Hepatocyte (in vitro differentiated cells): ENCODE results near the gene OR2A5. TPM values are rescaled to one million over a fixed set of nuclear protein-coding genes. Genes with fewer than 3 reads are reported as not detected.

ENCODE experiments used
- DNase-seq: peaks from one replicate; pipeline ENCODE4 v3.0.0-alpha.2; 2016; ENCODE audit warnings: low spot score
- H2AFZ ChIP-seq: fragments of 200-600 bp; sonication (generic); 2 replicates; pipeline ENCODE4 v1.6.0; 2016; ENCODE audit warnings: antibody characterized with exemption, mild to moderate bottlenecking
- H3K27ac ChIP-seq: fragments of 200-600 bp; sonication (generic); 2 replicates; pipeline ENCODE4 v1.5.1; 2016; ENCODE audit warnings: mild to moderate bottlenecking
- H3K27me3 ChIP-seq: fragments of 200-600 bp; sonication (generic); 2 replicates; pipeline ENCODE4 v1.6.1; 2016
- H3K36me3 ChIP-seq: fragments of 200-600 bp; sonication (generic); replicated peaks from 2 replicates; pipeline ENCODE4 v1.5.1; 2016; ENCODE audit warnings: low read depth; ENCODE audit not compliant: insufficient read depth
- H3K4me1 ChIP-seq: fragments of 200-600 bp; sonication (generic); 2 replicates; pipeline ENCODE4 v1.5.1; 2016; ENCODE audit warnings: mild to moderate bottlenecking, moderate library complexity; ENCODE audit not compliant: insufficient read depth
- H3K4me2 ChIP-seq: fragments of 200-600 bp; sonication (generic); 2 replicates; pipeline ENCODE4 v1.6.0; 2016
- H3K4me3 ChIP-seq: fragments of 200-600 bp; sonication (generic); 2 replicates; pipeline ENCODE4 v1.5.1; 2016; ENCODE audit warnings: mild to moderate bottlenecking
- H3K79me2 ChIP-seq: fragments of 200-600 bp; sonication (generic); 2 replicates; pipeline ENCODE4 v1.6.0; 2017; ENCODE audit warnings: mild to moderate bottlenecking
- H3K9me2 ChIP-seq: fragments of 200-600 bp; sonication (generic); replicated peaks from 2 replicates; pipeline ENCODE4 v1.6.0; 2017; ENCODE audit warnings: mild to moderate bottlenecking; ENCODE audit not compliant: insufficient read depth
- H3K9me3 ChIP-seq: fragments of 200-600 bp; sonication (generic); 2 replicates; pipeline ENCODE4 v1.5.1; 2016; ENCODE audit warnings: low read depth, mild to moderate bottlenecking
- H4K20me1 ChIP-seq: fragments of 200-600 bp; sonication (generic); 2 replicates; pipeline ENCODE4 v1.6.0; 2016; ENCODE audit warnings: mild to moderate bottlenecking; ENCODE audit not compliant: insufficient read depth, poor library complexity, severe bottlenecking
- EZH2 ChIP-seq: fragments of 200-600 bp; sonication (generic); IDR thresholded peaks from 2 replicates; pipeline ENCODE4 v1.6.1; 2016; ENCODE audit warnings: antibody characterized with exemption, mild to moderate bottlenecking, borderline replicate concordance
- EZH2phosphoT487 ChIP-seq: fragments of 200-600 bp; sonication (generic); IDR thresholded peaks from one replicate; pipeline ENCODE4 v1.6.1; 2018; ENCODE audit warnings: antibody characterized with exemption, mild to moderate bottlenecking, low read depth, moderate library complexity; ENCODE audit not compliant: unreplicated experiment, severe bottlenecking
- WGBS: methylation state at CpG from one replicate; pipeline ENCODE4 v1.1.6; 2016; ENCODE audit warnings: low lambda C conversion rate; ENCODE audit errors: missing lambda C conversion rate; 5-methylcytosine and 5-hydroxymethylcytosine counted together
- polyA plus RNA-seq: library from polyadenylated mRNA; unstranded; fragments of >200 nt; fragmentation: Nextera tagmentation; extraction: Ambion mirVana; gene quantifications from 2 replicates; pipeline ENCODE4 v1.2.1, GENCODE V29; 2016
- total RNA-seq: library from RNA; depleted of rRNA; stranded (reverse); fragments of >200 nt; gene quantifications from 2 replicates; pipeline ENCODE4 v1.2.3, GENCODE V29; 2014
- TF ChIP-seq, protein P1 (sequence below): fragments of 200-600 bp; sonication (generic); IDR thresholded peaks from 2 replicates; pipeline ENCODE4 v1.5.1; 2016; ENCODE audit warnings: antibody characterized with exemption, mild to moderate bottlenecking; ENCODE audit not compliant: poor library complexity

Gene OR2A5
- total and polyA plus RNA-seq, 2 experiments from 2014 or later = 0.10 to 0.77 TPM

DNA sequence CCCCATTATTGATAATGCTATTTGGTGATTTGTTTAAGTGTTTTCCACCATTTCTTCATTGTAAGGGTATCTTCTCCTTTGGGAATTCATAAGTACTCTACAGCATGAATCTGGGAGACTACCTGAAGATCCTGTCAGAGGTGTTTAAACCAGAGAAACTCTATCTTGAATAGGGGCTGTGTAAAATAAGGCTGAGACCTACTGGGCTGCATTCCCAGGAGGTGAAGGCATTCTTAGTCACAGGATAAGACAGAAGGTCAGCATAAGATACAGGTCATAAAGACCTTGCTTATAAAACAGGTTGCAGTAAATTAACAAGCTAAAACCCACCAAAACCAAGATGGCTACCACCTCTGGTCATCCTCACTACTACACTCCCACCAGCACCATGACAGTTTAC lies 13.4 kb upstream of the OR2A5 start:
- Histone ChIP-seq H3K9me2 (no peaks in the 10 kb centered on the region), H3K36me3 (no peaks in the 10 kb centered on the region)

DNA sequence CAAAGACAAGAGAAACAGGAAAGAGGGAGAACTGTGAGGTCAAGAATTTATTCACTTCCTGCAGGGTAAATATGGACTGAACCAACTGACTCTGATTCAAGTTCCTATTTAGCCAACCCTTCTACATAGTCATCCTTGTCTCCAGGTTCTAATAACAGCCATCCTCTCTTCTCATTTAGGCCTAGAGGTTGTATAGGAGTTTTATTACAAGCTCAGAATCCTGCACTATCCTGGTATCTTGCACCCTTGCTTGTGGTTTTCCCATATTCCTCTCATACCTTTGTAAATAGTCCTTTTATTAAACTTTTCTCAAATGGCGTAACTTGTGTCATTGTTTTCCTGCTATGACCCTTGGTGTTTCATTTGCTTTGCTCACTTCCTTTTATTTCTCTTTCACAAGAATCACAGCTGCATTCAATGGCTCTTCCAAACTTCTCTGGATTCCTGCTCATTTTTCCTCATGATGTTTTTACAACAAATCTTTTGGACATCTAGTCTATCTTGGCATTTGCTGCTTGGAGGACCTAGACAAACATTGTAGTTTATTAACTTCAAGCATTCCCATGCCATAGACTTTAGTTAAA lies 12.4 kb upstream of the OR2A5 start:
- no peaks in the 10 kb centered on the region for H3K36me3 ChIP-seq
- no peak overlapping the region for H3K4me3 ChIP-seq
- no peak overlapping the region for H3K4me2 ChIP-seq
- no peaks in the 10 kb centered on the region for H3K9me2 ChIP-seq
- no peak overlapping the region for H2AFZ ChIP-seq
- TF ChIP-seq EZH2phosphoT487 = no peak
- TF ChIP-seq, protein P1, sequence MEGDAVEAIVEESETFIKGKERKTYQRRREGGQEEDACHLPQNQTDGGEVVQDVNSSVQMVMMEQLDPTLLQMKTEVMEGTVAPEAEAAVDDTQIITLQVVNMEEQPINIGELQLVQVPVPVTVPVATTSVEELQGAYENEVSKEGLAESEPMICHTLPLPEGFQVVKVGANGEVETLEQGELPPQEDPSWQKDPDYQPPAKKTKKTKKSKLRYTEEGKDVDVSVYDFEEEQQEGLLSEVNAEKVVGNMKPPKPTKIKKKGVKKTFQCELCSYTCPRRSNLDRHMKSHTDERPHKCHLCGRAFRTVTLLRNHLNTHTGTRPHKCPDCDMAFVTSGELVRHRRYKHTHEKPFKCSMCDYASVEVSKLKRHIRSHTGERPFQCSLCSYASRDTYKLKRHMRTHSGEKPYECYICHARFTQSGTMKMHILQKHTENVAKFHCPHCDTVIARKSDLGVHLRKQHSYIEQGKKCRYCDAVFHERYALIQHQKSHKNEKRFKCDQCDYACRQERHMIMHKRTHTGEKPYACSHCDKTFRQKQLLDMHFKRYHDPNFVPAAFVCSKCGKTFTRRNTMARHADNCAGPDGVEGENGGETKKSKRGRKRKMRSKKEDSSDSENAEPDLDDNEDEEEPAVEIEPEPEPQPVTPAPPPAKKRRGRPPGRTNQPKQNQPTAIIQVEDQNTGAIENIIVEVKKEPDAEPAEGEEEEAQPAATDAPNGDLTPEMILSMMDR = no peak
- TF ChIP-seq EZH2 = no peak
- H4K20me1 ChIP-seq = no peaks in the 10 kb centered on the region
- no peaks in the 10 kb centered on the region for H3K27me3 ChIP-seq
- DNase-seq = no peak
- WGBS = 100% methylated on average over 1 of the region's 1 CpG
- H3K9me3 ChIP-seq = no peaks in the 10 kb centered on the region
- H3K79me2 ChIP-seq = no peaks in the 10 kb centered on the region
- peaks cover 23% of the 10 kb centered on the region for H3K4me1 ChIP-seq
- no peak overlapping the region for H3K27ac ChIP-seq

More for the DNA sequence above, 13.4 kb upstream of the OR2A5 start:
- H3K4me3 ChIP-seq = no peak overlapping the region
- H3K4me2 ChIP-seq = no peak overlapping the region
- peaks cover 33% of the 10 kb centered on the region for H3K4me1 ChIP-seq
- H2AFZ ChIP-seq = no peak overlapping the region
- TF ChIP-seq EZH2 = no peak
- TF ChIP-seq EZH2phosphoT487 = no peak
- TF ChIP-seq, protein P1 = no peak
- H3K27ac ChIP-seq = no peak overlapping the region
- DNase-seq = no peak
- H4K20me1 ChIP-seq = no peaks in the 10 kb centered on the region
- no peaks in the 10 kb centered on the region for H3K9me3 ChIP-seq
- no peaks in the 10 kb centered on the region for H3K79me2 ChIP-seq
- no peaks in the 10 kb centered on the region for H3K27me3 ChIP-seq

DNA sequence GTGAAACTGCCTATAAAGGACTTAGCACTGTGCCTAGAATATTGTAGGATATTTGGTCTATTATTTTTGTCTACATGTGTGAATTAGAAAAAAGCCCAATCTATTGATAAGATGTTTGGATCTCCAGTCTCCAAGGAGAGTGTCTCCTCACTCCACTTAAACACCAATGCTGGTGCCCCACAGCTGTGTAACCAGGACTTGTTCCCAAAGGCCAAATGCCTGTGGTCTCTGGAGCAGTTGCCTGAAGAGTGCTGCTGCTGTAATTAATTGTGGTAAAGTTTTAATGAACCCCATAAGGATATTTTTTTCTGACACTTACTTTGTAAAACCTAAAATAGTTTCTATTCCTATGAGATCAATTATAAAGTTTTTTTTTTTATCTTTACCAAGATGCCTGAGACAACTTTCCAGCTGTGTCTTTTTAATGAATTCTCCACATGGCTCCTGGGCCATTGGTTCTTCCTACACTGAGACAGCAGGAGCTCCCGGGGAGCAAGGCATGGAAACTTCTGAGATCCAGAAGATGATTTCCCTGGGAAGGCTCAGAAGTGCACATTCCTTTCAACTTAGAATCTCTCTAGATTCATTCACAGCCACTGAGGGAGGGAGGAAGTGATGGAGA lies 11.2 kb upstream of the OR2A5 start:
- Histone ChIP-seq H3K79me2 (no peaks in the 10 kb centered on the region), H3K27me3 (no peaks in the 10 kb centered on the region), H3K36me3 (no peaks in the 10 kb centered on the region), H3K4me2 (no peak overlapping the region), H3K9me3 (no peaks in the 10 kb centered on the region), H3K4me3 (no peak overlapping the region), H4K20me1 (no peaks in the 10 kb centered on the region), H3K27ac (no peak overlapping the region), H2AFZ (no peak overlapping the region), H3K9me2 (no peaks in the 10 kb centered on the region), H3K4me1 (peaks cover 15% of the 10 kb centered on the region)
- TF ChIP-seq, protein P1 = no peak
- TF ChIP-seq EZH2phosphoT487 (no peak), EZH2 (no peak)
- 81% methylated on average over 1 of the region's 1 CpG for WGBS
- no peak for DNase-seq
